ENCODE results near the gene FIS1.

- no peak for TF ChIP-seq ZNF274 (IDR thresholded peaks at IDR 0.05; ENCODE audit: insufficient read depth, insufficient read length)
- TF ChIP-seq CTCF (IDR thresholded peaks at IDR 0.05 in 2 of 3, conservative IDR thresholded peaks at IDR 0.05 in 1 of 3; ENCODE audit: control insufficient read depth in 2 of 3, extremely low read depth in 1 of 3, insufficient read depth in 1 of 3, low read depth in 3 of 3, low read length in 3 of 3) = no peak
- no peak for TF ChIP-seq CREB1 (IDR thresholded peaks at IDR 0.05; ENCODE audit: low read depth)
- no peak for TF ChIP-seq SKIL (IDR thresholded peaks at IDR 0.05; ENCODE audit: low read depth, poor library complexity, severe bottlenecking)
- no peak for TF ChIP-seq POLR2A (IDR thresholded peaks at IDR 0.05; ENCODE audit: low read depth, low read length)
- no peak for TF ChIP-seq YBX1 (IDR thresholded peaks at IDR 0.05)
- TF ChIP-seq ATF2 (IDR thresholded peaks at IDR 0.05; ENCODE audit: low read length) = no peak
- TF ChIP-seq NBN (IDR thresholded peaks at IDR 0.05) = no peak
- no peak for TF ChIP-seq HDAC2 (IDR thresholded peaks at IDR 0.05)
- no peak for TF ChIP-seq REST (IDR thresholded peaks at IDR 0.05; ENCODE audit: low read depth, low read length)
- no peak for TF ChIP-seq SMAD5 (IDR thresholded peaks at IDR 0.05; ENCODE audit: low read depth)
- TF ChIP-seq USF2 (IDR thresholded peaks at IDR 0.05; ENCODE audit: borderline replicate concordance, low read depth, low read length) = no peak
- no peak for TF ChIP-seq TBL1XR1 (IDR thresholded peaks at IDR 0.05; ENCODE audit: low read depth, low read length)
Measured at GRCh38 chr7:101206665-101207042, 38.2 kb downstream of the FIS1 start.
